ENCODE results near the gene GRM4.

GRCh38 chr6:34039943-34040342, 105.9 kb downstream of the GRM4 start:
- TF ChIP-seq CEBPB (IDR thresholded peaks at IDR 0.05) (no peak), MAX (IDR thresholded peaks at IDR 0.05) (no peak), USF1 (IDR thresholded peaks at IDR 0.05) (no peak), ZBTB7A (IDR thresholded peaks at IDR 0.05; ENCODE audit: low read depth) (no peak), TEAD4 (IDR thresholded peaks at IDR 0.05) (no peak)
